ENCODE measurements around the gene UCHL1. TPM values are rescaled to one million over a fixed set of nuclear protein-coding genes. Genes with fewer than 3 reads are reported as not detected.
"Not testable (repeated sequence)": the region's sequence is repeated elsewhere in the genome, so short reads cannot be mapped to it uniquely, and the experiment has no call there.

Gene UCHL1
- total and polyA plus RNA-seq, 7 donors: 10.5 to 88.3 (median 23.4) TPM

DNA sequence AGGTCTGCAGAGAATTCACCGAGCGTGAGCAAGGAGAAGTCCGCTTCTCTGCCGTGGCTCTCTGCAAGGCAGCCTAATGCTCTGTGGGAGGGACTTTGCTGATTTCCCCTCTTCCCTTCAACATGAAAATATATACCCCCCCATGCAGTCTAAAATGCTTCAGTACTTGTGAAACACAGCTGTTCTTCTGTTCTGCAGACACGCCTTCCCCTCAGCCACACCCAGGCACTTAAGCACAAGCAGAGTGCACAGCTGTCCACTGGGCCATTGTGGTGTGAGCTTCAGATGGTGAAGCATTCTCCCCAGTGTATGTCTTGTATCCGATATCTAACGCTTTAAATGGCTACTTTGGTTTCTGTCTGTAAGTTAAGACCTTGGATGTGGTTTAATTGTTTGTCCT is 11.3 kb downstream of the UCHL1 start:
- ATAC-seq (no peak), DNase-seq (no peak)
- WGBS, 3 donors: 53 to 58% (median 56%) methylated on average over 7 of the region's 7 CpGs
- Histone ChIP-seq H3K36me3 (ENCODE audit: insufficient read depth in 1 of 2, low read depth in 1 of 2) (no peaks in the 10 kb centered on the region), H3K4me1 (no peaks in the 10 kb centered on the region), H3K4me3 (no peak overlapping the region), H3K9me3 (no peaks in the 10 kb centered on the region), H3K27ac (no peak overlapping the region), H3K27me3 (ENCODE audit: insufficient read depth in 3 of 3, low read length in 2 of 3) (peaks cover 0 to 2% (median 0%) of the 10 kb centered on the region in 3 donors)
- TF ChIP-seq, protein P1, sequence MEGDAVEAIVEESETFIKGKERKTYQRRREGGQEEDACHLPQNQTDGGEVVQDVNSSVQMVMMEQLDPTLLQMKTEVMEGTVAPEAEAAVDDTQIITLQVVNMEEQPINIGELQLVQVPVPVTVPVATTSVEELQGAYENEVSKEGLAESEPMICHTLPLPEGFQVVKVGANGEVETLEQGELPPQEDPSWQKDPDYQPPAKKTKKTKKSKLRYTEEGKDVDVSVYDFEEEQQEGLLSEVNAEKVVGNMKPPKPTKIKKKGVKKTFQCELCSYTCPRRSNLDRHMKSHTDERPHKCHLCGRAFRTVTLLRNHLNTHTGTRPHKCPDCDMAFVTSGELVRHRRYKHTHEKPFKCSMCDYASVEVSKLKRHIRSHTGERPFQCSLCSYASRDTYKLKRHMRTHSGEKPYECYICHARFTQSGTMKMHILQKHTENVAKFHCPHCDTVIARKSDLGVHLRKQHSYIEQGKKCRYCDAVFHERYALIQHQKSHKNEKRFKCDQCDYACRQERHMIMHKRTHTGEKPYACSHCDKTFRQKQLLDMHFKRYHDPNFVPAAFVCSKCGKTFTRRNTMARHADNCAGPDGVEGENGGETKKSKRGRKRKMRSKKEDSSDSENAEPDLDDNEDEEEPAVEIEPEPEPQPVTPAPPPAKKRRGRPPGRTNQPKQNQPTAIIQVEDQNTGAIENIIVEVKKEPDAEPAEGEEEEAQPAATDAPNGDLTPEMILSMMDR (IDR thresholded peaks at IDR 0.05): no peak
- intact Hi-C loops (cut with DNase I): no loop called here

DNA sequence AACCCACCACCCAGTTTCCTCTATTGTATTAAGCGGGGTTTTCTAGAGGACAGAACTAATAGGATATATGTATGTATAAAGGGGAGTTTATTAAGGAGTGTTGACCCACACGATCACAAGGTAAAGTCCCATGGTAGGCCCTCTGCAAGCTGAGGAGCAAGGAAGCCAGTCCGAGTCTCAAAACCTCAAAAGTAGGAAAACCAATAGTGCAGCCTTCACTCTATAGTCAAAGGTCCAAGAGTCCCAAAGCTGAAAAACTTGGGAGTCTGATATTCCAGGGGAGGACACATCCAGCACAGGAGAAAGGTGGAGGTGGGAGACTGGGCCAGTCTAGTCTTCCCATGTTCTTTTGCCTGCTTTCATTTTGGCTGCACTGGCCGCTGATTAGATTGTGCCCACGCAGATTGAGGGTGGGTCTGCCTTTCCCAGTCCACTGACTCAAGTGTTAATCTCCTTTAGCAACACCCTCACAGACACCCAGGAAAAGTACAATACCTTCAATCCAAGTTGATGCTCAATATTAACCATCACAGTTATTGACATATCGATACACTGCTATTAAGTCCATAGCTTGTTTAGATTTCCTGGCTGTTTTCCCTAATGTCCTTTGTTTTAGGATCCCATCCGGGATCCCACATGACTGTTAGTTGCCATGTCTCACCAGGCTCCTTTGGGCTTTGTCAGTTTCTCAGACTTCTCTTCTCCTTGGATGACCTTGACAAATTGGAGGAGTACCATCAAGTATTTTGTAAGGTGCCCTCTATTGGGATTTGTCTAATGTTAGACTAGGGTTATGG is 12.2 kb downstream of the UCHL1 start:
- TF ChIP-seq, protein P1 (IDR thresholded peaks at IDR 0.05): no peak

DNA sequence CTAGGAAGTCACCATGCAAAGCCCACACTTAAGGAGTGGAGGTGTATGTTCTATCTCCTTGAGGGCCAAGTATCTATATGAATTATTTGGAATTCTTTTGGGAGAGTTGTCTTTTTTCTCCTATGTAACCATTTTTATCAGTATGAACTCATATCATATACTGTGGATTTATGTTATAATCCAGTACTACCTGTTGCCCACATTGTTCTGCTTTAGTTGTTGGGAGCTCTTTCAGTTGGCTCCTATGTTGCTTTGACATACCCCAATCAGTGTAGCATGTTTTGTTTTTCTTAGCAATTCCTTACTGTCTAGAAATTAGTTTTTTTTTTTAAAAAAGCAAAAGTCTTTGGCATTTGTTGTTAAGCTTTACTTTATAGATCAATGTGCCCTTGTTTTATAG is 13.0 kb downstream of the UCHL1 start:
- Histone ChIP-seq H3K9me3 (no peaks in the 10 kb centered on the region), H3K4me1 (no peaks in the 10 kb centered on the region), H3K27ac (no peak overlapping the region), H3K36me3 (ENCODE audit: insufficient read depth in 1 of 2, low read depth in 1 of 2) (no peaks in the 10 kb centered on the region), H3K27me3 (ENCODE audit: insufficient read depth in 3 of 3, low read length in 2 of 3) (peaks cover 0 to 2% (median 0%) of the 10 kb centered on the region in 3 donors), H3K4me3 (no peak overlapping the region)
- ATAC-seq (no peak), DNase-seq (no peak)
- TF ChIP-seq, protein P1 (IDR thresholded peaks at IDR 0.05): no peak
- intact Hi-C loops (cut with DNase I): no loop called here

More for the DNA sequence above, 12.2 kb downstream of the UCHL1 start:
- Histone ChIP-seq H3K36me3 (ENCODE audit: insufficient read depth in 1 of 2, low read depth in 1 of 2) (no peaks in the 10 kb centered on the region), H3K4me1 (no peaks in the 10 kb centered on the region), H3K27ac (no peak overlapping the region), H3K4me3 (no peak overlapping the region), H3K9me3 (no peaks in the 10 kb centered on the region), H3K27me3 (ENCODE audit: insufficient read depth in 3 of 3, low read length in 2 of 3) (peaks cover 0 to 2% (median 0%) of the 10 kb centered on the region in 3 donors)
- ATAC-seq (no peak), DNase-seq (no peak)
- intact Hi-C loops (cut with DNase I): no loop called here
- WGBS, 3 donors: 95 to 97% (median 96%) methylated on average over 7 of the region's 7 CpGs

DNA sequence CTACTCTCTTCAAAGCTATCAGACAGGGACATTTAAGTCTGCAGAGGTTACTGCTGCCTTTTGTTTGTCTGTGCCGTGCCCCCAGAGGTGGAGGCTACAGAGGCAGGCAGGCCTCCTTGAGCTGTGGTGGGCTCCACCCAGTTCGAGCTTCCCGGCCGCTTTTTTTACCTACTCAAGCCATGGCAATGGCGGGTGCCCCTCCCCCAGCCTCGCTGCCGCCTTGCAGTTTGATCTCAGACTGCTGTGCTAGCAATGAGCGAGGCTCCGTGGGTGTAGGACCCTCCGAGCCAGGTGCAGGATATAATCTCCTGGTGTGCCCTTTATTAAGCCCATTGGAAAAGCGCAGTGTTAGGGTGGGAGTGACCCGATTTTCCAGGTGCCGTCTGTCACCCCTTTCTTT is 19.2 kb downstream of the UCHL1 start:
- H3K36me3 ChIP-seq (ENCODE audit: insufficient read depth in 1 of 2, low read depth in 1 of 2); ATAC-seq; H3K4me1 ChIP-seq; H3K4me3 ChIP-seq; H3K9me3 ChIP-seq; DNase-seq; H3K27ac ChIP-seq; H3K27me3 ChIP-seq (ENCODE audit: insufficient read depth in 3 of 3, low read length in 2 of 3); intact Hi-C loops (cut with DNase I): not testable (repeated sequence)
- WGBS, 3 donors: 95 to 97% (median 95%) methylated on average over 11 to 13 of the region's 13 CpGs

DNA sequence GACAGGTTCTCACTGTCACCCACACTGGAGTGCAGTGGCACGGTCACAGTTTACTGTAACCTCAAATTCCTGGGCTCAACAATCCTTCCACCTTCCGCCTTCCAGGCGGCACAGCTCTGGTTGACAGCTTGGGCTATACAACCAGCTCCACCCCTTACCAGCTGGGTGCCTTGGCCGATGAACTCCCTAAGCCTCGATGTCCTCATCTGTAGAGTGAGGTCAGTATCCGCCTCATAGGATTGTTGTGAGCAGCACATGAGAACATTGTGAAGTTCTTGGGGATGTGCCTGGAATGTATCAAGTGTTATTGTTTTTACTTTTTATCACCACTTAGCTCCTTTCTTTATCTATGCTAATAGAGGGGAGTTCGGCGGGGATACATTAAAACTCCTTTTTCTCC is 23.3 kb downstream of the UCHL1 start:
- TF ChIP-seq, protein P1 (IDR thresholded peaks at IDR 0.05): no peak
- Histone ChIP-seq H3K4me3 (no peak overlapping the region), H3K36me3 (ENCODE audit: insufficient read depth in 1 of 2, low read depth in 1 of 2) (no peaks in the 10 kb centered on the region), H3K4me1 (no peaks in the 10 kb centered on the region), H3K27me3 (ENCODE audit: insufficient read depth in 3 of 3, low read length in 2 of 3) (no peaks in the 10 kb centered on the region), H3K9me3 (no peaks in the 10 kb centered on the region), H3K27ac (no peak overlapping the region)
- 73 to 81% (median 77%) methylated on average over 8 of the region's 8 CpGs for WGBS, 3 donors
- ATAC-seq: no peak
- intact Hi-C loops (cut with DNase I): loop anchor here (2.0 kb wide), 2 partner anchors 381 to 605 kb away; no protein-coding TSS in a partner anchor
- no peak for DNase-seq

Data from psoas muscle (tissue), 8 donors.